Endothelial cell of umbilical vein (primary cell): ENCODE results near the gene TMEM151B. TPM values are rescaled to one million over a fixed set of nuclear protein-coding genes. Genes with fewer than 3 reads are reported as not detected.

Source experiments
- BruUV-seq: library from RNA; stranded (reverse); fragments of 400-500 nt; replicated peaks from 2 replicates; lab custom pipeline; 2021; lab: Mats Ljungman, UMichigan
- CTCF ChIA-PET: fragments of 300-600, 350-600 bp; sonication (Branson Sonifier 250); formaldehyde crosslinking; loops from one replicate; lab custom pipeline; 2021; ENCODE audit warnings: antibody characterized with exemption, inconsistent platforms; lab: Charles Lee
- POLR2A ChIA-PET: fragments of 300-600, 350-600 bp; sonication (Branson Sonifier 250); formaldehyde crosslinking; loops from one replicate; lab custom pipeline; 2021; ENCODE audit warnings: antibody characterized with exemption, inconsistent platforms; lab: Charles Lee
- DNase-seq: peaks from one replicate; pipeline ENCODE4 v3.0.0-alpha.2; 2011; ENCODE audit warnings: low read depth, low spot score
- FAIRE-seq: peaks from 2 replicates; lab custom pipeline; 2011; peaks lifted over from hg19 to GRCh38; lab: Jason Lieb, UNC
- H2AFZ ChIP-seq: 2 replicates; pipeline ENCODE4 v1.6.0; 2012; ENCODE audit warnings: low read depth, low read length, control low read depth, inconsistent platforms
- H3K27ac ChIP-seq: 2 replicates; pipeline ENCODE4 v1.5.1; 2011; ENCODE audit warnings: low read depth, mild to moderate bottlenecking, control low read depth, low read length, moderate library complexity; ENCODE audit not compliant: insufficient read depth
- H3K27me3 ChIP-seq, 2 experiments: 2 replicates each; pipeline versions ENCODE4 v1.6.0 to v1.6.1; 2011; ENCODE audit warnings: low read length in 2 of 2, mixed read lengths in 1 of 2; ENCODE audit not compliant: control insufficient read depth in 2 of 2, insufficient read depth in 2 of 2
- H3K36me3 ChIP-seq, 2 experiments: 2 replicates in 1 of 2; 3 replicates in 1 of 2; pipeline ENCODE4 v1.5.1; 2011; ENCODE audit warnings: low read length in 2 of 2, mild to moderate bottlenecking in 1 of 2, moderate library complexity in 1 of 2; ENCODE audit not compliant: control insufficient read depth in 2 of 2, insufficient read depth in 2 of 2; ENCODE audit errors: extremely low read depth in 1 of 2
- H3K4me1 ChIP-seq: 3 replicates; pipeline ENCODE4 v1.5.1; 2011; ENCODE audit warnings: mild to moderate bottlenecking, low read length; ENCODE audit not compliant: control insufficient read depth, insufficient read depth; ENCODE audit errors: extremely low read depth
- H3K4me2 ChIP-seq: 2 replicates; pipeline ENCODE4 v1.6.1; 2011; ENCODE audit warnings: low read length, control low read depth, mixed read lengths; ENCODE audit not compliant: insufficient read depth
- H3K4me3 ChIP-seq, 3 experiments: fragments of 200-600 bp in 1 of 3; sonication (generic), shearing (Covaris generic) in 1 of 3; replicated peaks in 1 of 3; 2 replicates each; pipeline ENCODE4 v1.5.1; 2011 to 2016; ENCODE audit warnings: control low read depth in 3 of 3, low read length in 3 of 3, mild to moderate bottlenecking in 2 of 3, inconsistent platforms in 1 of 3, low read depth in 1 of 3, moderate library complexity in 1 of 3; ENCODE audit not compliant: insufficient read depth in 1 of 3
- H3K79me2 ChIP-seq: 2 replicates; pipeline ENCODE4 v1.6.0; 2012; ENCODE audit warnings: low read length, inconsistent platforms; ENCODE audit not compliant: control insufficient read depth, insufficient read depth
- H3K9ac ChIP-seq: replicated peaks from 2 replicates; pipeline ENCODE3; 2011; ENCODE audit warnings: low read length, control low read depth; ENCODE audit not compliant: insufficient read depth; ENCODE audit errors: extremely low read depth
- H3K9me1 ChIP-seq: replicated peaks from 3 replicates; pipeline ENCODE4 v1.6.0; 2011; ENCODE audit warnings: mild to moderate bottlenecking, low read length; ENCODE audit not compliant: control insufficient read depth, insufficient read depth; ENCODE audit errors: extremely low read depth
- H3K9me3 ChIP-seq: replicated peaks from 2 replicates; pipeline ENCODE4 v1.5.1; 2012; ENCODE audit warnings: low read length, inconsistent platforms; ENCODE audit not compliant: control insufficient read depth, insufficient read depth
- H4K20me1 ChIP-seq: replicated peaks from 2 replicates; pipeline ENCODE3; 2011; ENCODE audit warnings: mild to moderate bottlenecking, low read length; ENCODE audit not compliant: control insufficient read depth, insufficient read depth; ENCODE audit errors: extremely low read depth
- EZH2 ChIP-seq: IDR thresholded peaks from 2 replicates; pipeline ENCODE4 v1.6.1; 2012; ENCODE audit warnings: borderline replicate concordance, low read depth, mild to moderate bottlenecking, moderate library complexity, low read length, inconsistent platforms; ENCODE audit not compliant: severe bottlenecking
- FOS ChIP-seq: IDR thresholded peaks from 2 replicates; pipeline ENCODE4 v1.6.1; 2011; ENCODE audit warnings: mild to moderate bottlenecking, low read length, moderate library complexity, borderline replicate concordance; ENCODE audit not compliant: insufficient read depth
- GATA2 ChIP-seq: IDR thresholded peaks from 2 replicates; pipeline ENCODE4 v1.7.0; 2011; ENCODE audit warnings: low read depth, mild to moderate bottlenecking, moderate library complexity, mixed read lengths, low read length; ENCODE audit not compliant: insufficient read length, insufficient read depth
- JUN ChIP-seq: IDR thresholded peaks from 2 replicates; pipeline ENCODE4 v1.6.1; 2011; ENCODE audit warnings: borderline replicate concordance, low read depth; ENCODE audit not compliant: insufficient read length, insufficient read depth
- MYC ChIP-seq: IDR thresholded peaks from one replicate; pipeline ENCODE4 v1.6.1; 2011; ENCODE audit warnings: mild to moderate bottlenecking, low read depth, low read length
- POLR2A ChIP-seq: IDR thresholded peaks from 2 replicates; pipeline ENCODE4 v1.6.1; 2012; ENCODE audit warnings: low read depth, mild to moderate bottlenecking, control low read depth, low read length
- POLR2AphosphoS5 ChIP-seq: IDR thresholded peaks from 2 replicates; pipeline ENCODE4 v1.6.1; 2012; ENCODE audit warnings: low read depth, mild to moderate bottlenecking, control low read depth, low read length, moderate library complexity; ENCODE audit not compliant: insufficient read depth
- dilution Hi-C: fragments of 300-500 bp; cut with MboI; formaldehyde crosslinking; loops from one replicate; pipeline ENCODE4 v1.15.0; 2019; ENCODE audit warnings: low sequenced_read_pairs; ENCODE audit not compliant: extremely low pct_ligation_motif_present
- intact Hi-C: fragments of 100-400 bp; cut with micrococcal nuclease; formaldehyde crosslinking; loops from one replicate; pipeline ENCODE4 v1.10.0; 2022
- polyA plus RNA-seq, 4 experiments: library from polyadenylated mRNA; depleted of rRNA in 3 of 4; stranded (reverse) in 3 of 4; unstranded in 1 of 4; fragments of >200 nt; gene quantifications; 2 replicates each; pipeline versions ENCODE4 v1.2.1 to v1.2.3, GENCODE V29; 2011 to 2012; ENCODE audit warnings: missing spikeins in 1 of 4
- total RNA-seq: library from RNA; stranded (reverse); gene quantifications from 2 replicates; pipeline ENCODE4 v1.2.3, GENCODE V29; 2021
- TF ChIP-seq, protein P1 (sequence below): IDR thresholded peaks from 2 replicates; pipeline ENCODE4 v1.6.1; 2011; ENCODE audit not compliant: insufficient read depth, insufficient read length
- TF ChIP-seq, protein P2 (sequence below), 2 donors: IDR thresholded peaks; 1 replicate in 1 of 2; 2 replicates in 1 of 2; pipeline ENCODE4 v1.5.1; 2011; ENCODE audit warnings: low read length in 2 of 2, mild to moderate bottlenecking in 2 of 2, moderate library complexity in 2 of 2, control low read depth in 1 of 2, inconsistent platforms in 1 of 2, low read depth in 1 of 2; ENCODE audit not compliant: insufficient read depth in 1 of 2; ENCODE audit errors: extremely low read depth in 1 of 2

TMEM151B gene
- total and polyA plus RNA-seq, 2 donors (not counting 3 experiments of a cell fraction or from before 2014, with no cell fraction given) = 0.03 to 0.07 TPM

DNA sequence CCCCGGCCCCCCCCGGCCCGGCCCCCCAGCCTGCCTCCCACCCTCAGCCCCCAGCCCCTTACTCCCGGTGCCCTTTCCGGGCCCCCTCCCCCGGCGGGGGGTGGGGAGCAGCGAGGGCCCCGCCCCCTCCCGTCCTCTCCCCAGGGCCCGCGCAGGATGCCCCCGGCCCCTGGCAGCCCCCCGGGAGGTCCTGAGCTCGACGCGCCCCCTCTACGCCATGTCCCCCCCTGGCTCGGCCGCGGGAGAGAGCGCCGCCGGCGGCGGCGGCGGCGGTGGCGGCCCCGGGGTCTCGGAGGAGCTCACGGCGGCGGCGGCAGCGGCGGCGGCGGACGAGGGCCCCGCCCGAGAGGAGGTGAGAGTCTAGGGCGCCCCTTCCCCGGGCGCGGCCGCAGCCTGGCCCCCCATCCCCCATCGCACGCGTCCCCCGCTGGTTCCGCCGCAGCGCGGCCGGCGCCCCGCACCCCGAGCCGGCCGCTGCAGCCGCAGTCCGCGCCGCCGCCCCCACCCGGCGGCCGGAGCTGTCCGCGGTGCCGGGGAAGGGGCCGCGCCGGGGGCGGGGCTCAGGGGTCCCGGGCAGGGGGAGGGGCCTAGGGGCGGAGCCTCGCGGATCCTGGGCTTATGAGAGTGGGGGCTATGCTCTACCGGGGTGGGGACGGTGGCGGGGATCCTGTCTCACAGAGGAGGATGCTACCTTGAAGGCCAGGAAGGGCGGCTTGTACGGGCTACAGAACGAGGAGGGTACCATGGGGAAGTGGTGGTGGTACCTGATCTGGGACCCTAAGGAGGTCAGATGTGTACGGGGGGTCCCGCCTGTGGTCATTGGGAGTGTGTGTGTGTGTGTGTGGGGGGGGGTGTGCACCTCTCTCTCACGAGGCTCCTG, 516 bp downstream of the TMEM151B start:
- POLR2A ChIA-PET = interaction anchor here (0.6 kb wide), 1 partner anchor 35 kb away, joined by 3 read pairs; no protein-coding TSS in a partner anchor
- Histone ChIP-seq H3K4me2 (peak overlapping the region; percentile 10), H3K9me1 (no peaks in the 10 kb centered on the region), H3K9me3 (no peaks in the 10 kb centered on the region), H3K79me2 (no peaks in the 10 kb centered on the region), H3K4me3 (peak overlapping the region in 1 of 3 experiments; percentile 31), H3K27me3 (peaks cover 28 to 50% of the 10 kb centered on the region in 2 experiments), H2AFZ (no peak overlapping the region), H3K4me1 (peaks cover 9% of the 10 kb centered on the region), H3K36me3 (no peaks in the 10 kb centered on the region), H3K9ac (no peak overlapping the region), H3K27ac (no peak overlapping the region), H4K20me1 (no peaks in the 10 kb centered on the region)
- dilution Hi-C loops (no loop called here), intact Hi-C loops (no loop called here)
- BruUV-seq = no TSS peak
- TF ChIP-seq EZH2 = peak; percentile 75
- TF ChIP-seq GATA2 = no peak
- no peak for DNase-seq
- CTCF ChIA-PET = interaction anchor here (0.6 to 6.2 kb wide), 8 partner anchors 15 to 146 kb away, joined by 3 to 154 read pairs (median 4); partner anchors contain the start of gene AARS2
- FAIRE-seq = no peak

GRCh38 chr6:44271406-44271723, 1.1 kb downstream of the TMEM151B start:
- TF ChIP-seq, protein P1, sequence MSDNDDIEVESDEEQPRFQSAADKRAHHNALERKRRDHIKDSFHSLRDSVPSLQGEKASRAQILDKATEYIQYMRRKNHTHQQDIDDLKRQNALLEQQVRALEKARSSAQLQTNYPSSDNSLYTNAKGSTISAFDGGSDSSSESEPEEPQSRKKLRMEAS = no peak
- TF ChIP-seq MYC (no peak), POLR2AphosphoS5 (no peak), EZH2 (no peak), POLR2A (no peak), JUN (no peak), FOS (no peak), GATA2 (no peak)
- TF ChIP-seq, protein P2, sequence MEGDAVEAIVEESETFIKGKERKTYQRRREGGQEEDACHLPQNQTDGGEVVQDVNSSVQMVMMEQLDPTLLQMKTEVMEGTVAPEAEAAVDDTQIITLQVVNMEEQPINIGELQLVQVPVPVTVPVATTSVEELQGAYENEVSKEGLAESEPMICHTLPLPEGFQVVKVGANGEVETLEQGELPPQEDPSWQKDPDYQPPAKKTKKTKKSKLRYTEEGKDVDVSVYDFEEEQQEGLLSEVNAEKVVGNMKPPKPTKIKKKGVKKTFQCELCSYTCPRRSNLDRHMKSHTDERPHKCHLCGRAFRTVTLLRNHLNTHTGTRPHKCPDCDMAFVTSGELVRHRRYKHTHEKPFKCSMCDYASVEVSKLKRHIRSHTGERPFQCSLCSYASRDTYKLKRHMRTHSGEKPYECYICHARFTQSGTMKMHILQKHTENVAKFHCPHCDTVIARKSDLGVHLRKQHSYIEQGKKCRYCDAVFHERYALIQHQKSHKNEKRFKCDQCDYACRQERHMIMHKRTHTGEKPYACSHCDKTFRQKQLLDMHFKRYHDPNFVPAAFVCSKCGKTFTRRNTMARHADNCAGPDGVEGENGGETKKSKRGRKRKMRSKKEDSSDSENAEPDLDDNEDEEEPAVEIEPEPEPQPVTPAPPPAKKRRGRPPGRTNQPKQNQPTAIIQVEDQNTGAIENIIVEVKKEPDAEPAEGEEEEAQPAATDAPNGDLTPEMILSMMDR (IDR thresholded peaks at IDR 0.05; ENCODE audit: extremely low read depth in 1 of 2, insufficient read depth in 1 of 2, low read depth in 1 of 2, low read length in 2 of 2) = no peak
- Histone ChIP-seq H3K79me2 (no peaks in the 10 kb centered on the region), H3K4me3 (no peak overlapping the region), H3K27ac (no peak overlapping the region), H4K20me1 (no peaks in the 10 kb centered on the region), H3K4me2 (no peak overlapping the region), H3K36me3 (no peaks in the 10 kb centered on the region), H3K9me1 (no peaks in the 10 kb centered on the region), H3K9ac (no peak overlapping the region), H2AFZ (no peak overlapping the region), H3K9me3 (no peaks in the 10 kb centered on the region), H3K4me1 (peaks cover 9% of the 10 kb centered on the region), H3K27me3 (peaks cover 28 to 56% of the 10 kb centered on the region in 2 experiments)
- intact Hi-C loops (no loop called here), dilution Hi-C loops (no loop called here)
- ChIA-PET POLR2A (no interaction called here), CTCF (interaction anchor here (0.6 to 6.2 kb wide), 4 partner anchors 17 to 145 kb away, joined by 3 to 154 read pairs (median 13); partner anchors contain the start of gene AARS2)
- DNase-seq (no peak), FAIRE-seq (peak; percentile 44)
- no TSS peak for BruUV-seq
